HG03354 (cell line): ENCODE data around the gene SIRT7.

Experiments used
- ATAC-seq: cut with Tn5 transposase; IDR thresholded peaks from one replicate; pipeline ENCODE4 v1.9.1; 2021; ENCODE audit warnings: mild to moderate bottlenecking; ENCODE audit not compliant: unreplicated experiment, poor library complexity, severe bottlenecking

Gene SIRT7

DNA sequence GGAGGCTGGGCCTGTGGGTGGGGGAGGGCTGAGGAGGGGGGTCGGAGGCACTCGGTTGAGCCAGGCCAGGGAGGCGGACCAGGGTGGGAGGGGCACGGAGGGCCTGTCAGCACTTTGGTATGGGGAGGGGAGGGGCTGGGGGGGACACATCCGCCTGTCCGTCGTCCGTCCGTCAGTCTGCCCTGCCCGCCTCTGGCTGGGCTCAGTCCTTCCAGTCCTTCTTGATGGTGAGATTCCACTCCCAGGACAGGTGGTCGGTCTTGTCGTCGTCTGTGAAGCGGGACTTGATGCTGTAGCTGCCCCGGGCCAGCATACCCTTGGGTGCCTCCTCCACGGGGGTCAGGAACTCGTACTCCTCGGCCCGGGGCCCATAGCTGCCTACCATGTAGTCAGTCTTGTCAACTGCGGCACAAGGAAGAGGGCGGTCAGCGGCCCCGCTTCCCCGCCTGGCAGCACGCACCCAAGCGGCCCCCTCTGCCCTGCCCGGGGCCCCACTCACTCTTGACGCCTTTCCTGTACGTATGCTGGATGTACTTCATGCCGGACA, 49.2 kb downstream of the SIRT7 start:
- no peak for ATAC-seq

DNA sequence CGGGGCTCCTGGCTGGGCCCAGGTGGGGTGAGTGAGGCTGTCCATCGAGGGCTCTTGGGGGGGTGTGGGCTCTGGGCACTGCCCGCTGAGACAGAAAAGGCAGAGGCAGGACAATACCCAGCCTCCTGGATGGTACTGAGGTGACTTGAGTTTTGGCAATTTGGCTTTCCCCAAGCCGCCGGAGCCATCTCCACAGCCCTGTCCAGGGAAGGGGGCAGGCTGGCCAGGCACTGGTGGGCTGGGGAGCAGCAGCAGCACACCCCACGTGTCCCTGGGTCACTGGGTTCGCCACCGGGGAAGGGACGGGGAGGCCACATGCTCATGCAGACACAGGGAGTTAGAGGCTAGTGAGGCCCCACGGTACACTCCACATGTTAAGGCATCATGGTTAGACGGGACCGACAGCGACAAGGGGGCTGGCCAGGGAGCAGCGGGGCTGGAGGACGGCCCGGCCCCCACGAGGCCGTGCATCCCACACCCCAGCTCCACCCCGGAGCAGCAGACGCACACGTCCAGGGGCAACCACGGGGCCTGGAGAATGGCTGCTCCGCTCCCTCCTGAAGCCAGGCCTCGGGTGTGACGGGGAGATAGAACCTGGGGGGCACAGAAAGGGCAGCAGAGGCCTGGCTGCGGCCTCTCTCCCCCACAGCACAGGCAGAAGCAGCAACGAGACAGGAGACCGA, 49.8 kb downstream of the SIRT7 start:
- ATAC-seq, result no peak

DNA sequence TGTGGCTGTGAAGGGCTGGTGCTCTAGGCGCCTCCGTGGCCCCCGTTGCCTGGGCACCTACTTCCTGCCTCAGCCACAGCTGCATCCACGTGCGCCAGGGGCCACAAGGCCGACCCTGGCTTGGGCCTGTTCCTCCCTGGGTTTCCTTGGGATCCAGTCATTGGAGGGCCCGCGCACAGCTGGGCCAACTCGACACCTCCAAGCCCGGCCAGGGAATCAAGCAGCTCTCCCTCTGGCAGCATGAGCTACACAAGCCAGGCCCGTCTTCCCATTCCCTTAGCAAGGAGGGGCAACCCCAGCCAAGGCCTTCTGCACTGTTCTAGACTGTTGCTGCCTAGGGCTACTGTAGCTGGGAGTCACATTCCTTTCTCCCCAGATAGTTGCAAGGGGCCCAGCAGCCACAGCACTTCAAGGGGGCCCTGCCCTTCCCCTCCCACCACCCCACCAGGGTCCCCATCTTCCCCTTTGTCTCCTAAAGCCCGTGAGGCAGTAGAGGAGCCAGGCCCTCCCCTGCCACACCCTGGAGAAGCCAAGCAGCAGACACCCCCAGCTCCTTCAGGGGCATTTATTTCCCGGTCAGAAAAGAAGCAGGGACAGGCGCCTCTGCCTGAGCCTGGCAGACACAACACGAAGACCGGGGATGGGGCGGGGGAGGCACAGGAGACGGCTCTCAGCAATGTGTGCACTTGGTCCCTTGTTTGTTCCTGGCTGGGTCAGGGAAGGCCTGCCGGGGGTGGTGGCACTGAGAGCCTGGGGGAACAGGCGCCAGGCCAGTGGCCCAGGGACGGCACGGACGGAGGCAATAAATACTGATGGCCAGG, 50.6 kb downstream of the SIRT7 start:
- ATAC-seq, result no peak

DNA sequence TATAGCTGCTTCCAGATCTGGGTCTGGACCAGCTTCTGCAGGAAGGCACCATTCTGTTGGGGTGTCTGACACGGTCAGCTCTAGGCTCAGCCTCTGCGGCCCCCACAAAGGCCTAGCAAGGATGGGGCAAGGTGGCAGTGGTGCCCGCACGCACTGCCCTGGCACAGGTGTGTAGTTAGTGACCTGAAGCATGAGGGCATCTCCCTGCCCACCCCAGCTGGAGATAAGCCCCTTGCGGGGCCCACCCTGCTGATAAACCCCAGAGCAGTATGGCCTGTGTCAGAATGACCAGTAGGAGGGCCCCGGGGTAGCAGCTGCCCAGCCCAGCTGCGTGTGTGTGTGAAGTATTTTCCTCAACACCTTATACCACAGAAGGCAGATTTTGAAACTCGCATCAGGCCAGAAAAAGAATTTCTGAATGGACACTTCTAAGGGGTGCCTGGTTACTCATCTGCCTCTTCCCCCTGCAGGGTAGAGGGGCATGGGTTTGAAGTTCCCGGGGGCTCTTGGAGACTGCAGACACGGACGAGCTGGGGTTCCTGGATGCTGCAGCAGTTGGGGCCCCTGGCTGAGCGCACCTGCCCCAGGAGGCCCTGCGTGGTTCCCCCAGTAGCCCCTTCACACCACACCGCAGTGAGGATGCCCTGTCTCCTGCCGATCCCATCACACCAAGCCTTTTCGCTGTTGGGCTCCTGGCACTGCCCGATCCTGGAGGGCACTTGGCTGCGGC, 51.4 kb downstream of the SIRT7 start:
- ATAC-seq, result no peak

DNA sequence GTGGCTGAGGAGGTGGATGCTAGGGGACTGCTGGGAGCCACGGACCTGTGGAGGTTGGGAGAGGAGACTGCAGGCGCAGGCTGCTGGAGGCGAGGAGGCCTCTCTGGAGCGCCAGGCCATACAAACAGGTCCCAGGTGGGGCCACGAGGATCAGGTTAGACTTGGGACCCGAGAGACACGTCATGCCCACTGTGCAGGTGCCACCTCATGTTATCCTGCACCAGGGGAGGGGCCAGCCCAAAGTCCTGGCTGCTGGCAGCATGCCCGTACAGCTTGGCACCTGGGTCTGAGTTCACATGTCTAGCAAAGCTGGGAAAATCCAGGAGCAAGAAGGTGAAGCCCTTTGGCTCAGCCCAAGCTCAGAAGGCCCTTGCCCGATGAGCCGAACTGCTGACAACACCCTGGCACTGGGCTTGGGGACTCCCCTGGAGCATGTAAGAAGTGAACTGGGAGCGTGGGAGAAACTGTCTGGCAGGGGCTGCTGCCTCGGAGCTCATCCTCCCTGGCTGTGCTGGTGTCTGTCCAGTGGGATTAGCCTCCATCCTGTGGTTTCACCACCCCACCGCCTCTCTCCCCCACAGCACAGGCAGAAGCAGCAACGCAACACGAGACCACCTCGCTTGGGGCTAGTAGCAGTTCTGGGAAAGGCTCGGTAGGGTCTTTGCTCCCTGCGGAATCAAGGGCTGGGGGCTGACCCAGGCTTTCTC, 52.1 kb downstream of the SIRT7 start:
- no peak for ATAC-seq

DNA sequence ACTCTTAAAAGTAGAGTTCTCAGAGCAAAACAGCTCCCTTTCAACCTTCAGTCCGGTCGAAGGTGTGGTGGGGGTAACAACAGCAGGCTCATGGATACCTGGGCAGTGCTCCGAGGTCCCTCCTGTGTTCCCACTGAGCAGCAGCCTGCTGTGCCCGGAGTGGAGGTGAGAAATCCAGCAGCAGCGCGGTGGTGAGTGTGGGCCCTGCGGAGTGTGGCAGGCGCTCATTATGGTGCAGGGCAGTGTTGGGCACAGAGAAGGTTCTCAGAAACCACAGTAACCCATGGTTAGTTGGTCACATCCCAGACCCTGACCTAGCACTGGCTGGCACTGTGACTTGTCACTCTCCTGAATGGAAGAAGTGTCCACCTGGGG, 52.6 kb downstream of the SIRT7 start:
- no peak for ATAC-seq

DNA sequence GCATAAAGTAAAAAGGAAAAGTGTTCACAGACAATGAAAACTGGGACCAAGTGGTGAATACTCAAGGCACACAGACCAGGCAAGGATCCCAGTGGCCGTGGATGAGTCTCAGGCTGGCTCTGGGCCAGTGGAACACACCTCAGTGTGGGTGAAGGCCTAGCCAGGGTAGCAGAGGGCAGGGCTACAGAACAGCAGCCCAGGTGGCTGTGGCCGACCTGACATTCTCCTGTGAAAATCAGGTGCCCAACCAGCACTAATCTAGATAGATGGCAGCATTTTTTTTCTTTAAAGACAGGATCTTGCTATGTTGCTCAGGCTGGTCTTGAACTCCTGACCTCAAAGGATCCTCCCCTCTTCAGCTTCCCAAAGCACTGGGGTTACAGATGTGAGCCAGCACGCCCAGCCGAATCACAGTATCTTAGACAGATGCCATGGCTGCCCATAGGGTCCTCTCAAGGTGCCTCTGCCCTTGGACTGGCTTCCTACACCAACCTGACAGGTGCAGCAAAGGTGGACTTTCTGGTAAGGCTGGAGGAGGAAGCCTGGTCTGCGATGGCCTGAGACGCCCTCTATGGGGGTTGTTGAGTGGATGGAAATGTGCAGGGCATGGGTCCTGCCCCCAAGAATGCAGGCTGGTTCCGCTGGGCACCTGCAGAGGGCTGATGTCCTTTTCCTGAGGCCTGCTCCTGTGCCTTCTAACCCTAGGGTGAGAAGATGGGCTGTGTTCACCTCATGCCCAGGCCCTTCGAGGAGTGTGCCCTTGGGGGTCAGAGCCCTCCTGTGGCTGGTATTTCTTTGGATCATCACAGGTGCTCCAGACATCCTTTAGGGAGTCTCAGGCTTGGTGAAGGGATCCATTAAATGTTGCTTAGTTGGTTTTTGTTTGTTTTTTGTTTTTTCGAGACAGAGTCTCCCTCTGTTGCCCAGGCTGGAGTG, 53.9 kb downstream of the SIRT7 start:
- no peak for ATAC-seq

DNA sequence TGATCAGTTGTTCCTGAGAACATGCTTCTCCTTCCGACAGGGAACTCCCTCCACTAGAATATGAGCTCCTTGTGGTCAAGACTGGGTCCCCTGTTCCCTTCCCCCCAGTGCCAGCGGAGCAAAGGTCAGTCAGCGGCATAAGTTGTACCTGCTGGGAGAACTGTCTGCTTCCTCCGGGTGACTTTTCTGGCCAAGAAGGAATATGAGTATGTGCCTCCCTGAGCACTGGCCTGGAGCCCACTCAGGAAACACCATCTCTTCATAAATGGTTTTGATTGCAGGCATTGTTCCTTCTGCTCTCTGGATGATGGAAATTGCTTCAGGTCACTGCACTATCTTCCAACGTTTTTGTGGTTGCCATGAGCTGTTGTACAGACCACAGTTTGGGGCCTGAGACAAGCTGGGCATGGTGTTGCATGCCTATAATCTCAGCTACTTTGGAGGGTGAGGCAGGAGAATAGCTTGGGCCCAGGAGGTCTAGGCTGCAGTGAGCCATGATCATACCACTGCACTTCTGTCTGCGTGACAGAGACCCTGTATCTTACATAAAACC, 54.8 kb downstream of the SIRT7 start:
- ATAC-seq, result no peak
